COR-L47 (cell line): Measurements from ENCODE around the gene CDK17.

Source experiments
- DNase-seq: peaks from one replicate; lab custom pipeline; 2025; lab: John Stamatoyannopoulos, UW

CDK17 gene

DNA sequence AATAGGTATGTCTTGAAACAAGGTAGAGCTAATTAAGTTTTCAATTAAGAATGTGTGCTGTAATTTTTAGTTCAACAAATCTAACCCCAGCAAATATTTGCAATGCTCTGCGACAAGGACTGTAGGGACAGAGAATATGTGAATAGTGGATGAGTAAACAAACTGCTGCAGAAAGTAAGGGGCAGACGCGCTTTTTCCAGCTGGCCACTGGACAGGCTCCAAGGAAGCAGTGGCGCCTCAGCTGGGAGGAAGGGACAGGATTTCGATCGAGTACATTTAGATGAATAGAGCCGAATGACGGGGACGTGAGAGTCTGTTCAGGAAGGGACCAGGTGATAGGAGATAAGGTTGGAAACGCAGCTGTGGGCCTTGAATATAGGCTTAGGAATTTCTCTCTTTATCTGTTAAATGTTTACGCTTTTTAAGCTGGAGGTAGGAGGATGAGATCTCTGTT is 136.8 kb downstream of the CDK17 start:
- DNase-seq = peak; percentile 60

DNA sequence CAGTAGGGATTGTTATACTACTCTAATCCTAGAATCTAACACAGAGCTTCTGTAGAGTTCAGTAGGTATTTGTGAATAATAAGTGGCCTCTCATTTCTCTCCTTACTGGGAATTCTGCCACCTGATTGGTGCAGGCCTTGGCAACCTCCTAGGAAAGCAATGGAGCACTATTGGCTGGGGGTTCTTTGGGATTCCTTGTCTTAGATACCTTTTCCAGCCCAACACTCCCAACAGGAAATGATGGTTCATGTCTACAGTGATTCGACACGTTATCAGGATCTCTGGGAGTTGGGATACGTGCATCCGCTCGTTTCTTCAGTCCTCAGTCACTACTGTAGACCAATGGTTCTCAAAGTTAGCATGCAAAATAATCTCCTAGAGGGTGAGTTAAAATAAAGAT is 138.7 kb downstream of the CDK17 start:
- no peak for DNase-seq

DNA sequence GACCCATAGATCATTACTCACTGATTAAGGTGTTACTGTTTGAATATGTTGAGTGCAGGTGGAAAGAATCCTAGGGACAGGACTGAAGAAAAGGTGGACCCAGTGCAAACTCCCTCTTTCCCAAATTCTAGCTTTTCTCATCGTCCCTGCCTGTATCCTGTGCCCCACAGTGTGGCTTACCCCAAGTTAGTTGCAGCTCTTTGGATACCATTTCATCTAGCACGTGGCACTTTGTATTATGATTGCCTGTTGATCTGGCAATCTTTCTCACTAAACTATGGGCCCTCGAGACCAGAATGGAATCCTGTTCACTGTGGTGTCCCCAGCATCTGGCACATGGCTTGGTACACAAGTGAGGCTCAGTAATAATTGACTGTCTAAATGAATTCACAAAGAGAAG is 139.6 kb downstream of the CDK17 start:
- DNase-seq = no peak

- no peak for DNase-seq
These were observed 140.0 kb downstream of the CDK17 start for GRCh38 chr12:96260231-96260630.

- peak; percentile 66 for DNase-seq
These were observed 141.9 kb downstream of the CDK17 start for GRCh38 chr12:96258104-96258961.

- DNase-seq = no peak
These were observed 142.6 kb downstream of the CDK17 start for GRCh38 chr12:96257550-96258103.

- no peak for DNase-seq
These were observed 143.4 kb downstream of the CDK17 start for GRCh38 chr12:96256672-96257361.

GRCh38 chr12:96255077-96255476 is 145.2 kb downstream of the CDK17 start:
- no peak for DNase-seq

DNA sequence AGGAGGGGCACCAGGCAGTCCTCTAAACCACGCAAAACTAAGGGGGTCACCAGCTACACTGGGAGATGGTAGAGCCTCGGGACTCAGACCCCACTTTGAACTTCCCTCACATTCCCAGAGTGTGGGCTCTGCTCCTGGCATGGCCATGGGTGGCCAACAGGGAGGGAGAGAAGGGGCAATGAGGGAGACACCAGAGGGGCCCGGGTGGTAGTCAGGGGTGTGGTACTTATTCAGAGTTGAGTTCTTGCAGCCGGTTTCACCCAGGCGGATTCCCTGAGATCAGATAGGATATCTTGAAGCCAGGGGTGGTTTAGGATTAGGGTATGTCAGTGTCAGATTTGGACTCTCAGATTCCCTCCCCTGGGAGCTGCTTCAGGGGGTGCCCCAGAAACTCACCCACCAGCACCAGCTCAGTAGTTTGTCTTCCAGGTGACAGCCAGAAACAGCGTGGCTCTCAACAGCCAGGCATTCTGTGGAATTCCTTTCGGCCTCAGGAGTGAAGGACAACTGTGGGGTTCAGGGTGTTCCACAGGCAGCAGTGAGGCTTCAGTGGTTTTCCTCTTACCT is 150.0 kb downstream of the CDK17 start:
- DNase-seq = no peak

DNA sequence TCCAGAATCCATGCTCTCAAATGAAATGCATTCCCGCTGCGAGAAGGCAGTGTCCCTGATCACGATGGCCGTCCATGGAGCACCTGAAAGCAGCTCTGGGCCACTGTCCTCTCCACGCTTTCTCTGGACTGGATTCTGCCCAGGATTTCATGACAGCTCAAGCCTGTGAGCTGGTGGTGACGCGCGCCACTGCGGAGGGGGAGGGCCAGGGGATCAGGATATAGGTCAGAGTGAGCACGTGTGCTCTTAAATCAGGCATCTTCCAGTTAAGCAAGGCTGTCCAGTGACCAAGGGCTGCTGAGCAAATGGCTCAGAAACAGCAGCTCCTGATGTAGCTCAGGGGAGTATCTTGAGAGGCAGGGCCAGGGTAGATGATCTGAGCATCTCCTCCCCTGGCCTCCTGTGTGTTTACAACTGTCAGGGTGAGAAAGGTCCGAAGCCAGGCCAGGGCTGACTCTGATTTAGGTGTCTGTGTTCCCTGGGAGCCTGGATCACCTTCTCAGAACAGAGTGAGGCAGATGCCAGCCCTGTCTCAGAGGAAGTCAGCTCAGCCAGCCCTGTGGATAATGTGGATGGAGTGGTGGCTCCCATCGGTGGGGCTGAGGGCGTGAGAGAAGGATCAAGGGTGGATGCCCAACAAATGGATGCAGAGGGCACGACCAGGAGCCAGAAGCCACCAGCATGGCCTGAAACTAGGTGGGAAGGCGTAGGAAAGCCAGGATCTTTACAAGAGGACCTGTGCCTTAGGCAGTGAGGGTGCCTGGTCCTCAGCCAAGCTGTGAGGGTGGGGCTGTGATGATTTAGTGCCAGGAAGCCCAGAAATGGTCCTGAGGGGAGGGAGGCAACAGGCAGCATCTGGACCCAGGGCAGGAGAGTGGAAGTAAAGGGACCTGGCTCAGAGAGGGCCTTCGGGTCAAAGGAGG is 150.8 kb downstream of the CDK17 start:
- DNase-seq = no peak

GRCh38 chr12:96248136-96248931 is 151.9 kb downstream of the CDK17 start:
- no peak for DNase-seq

DNA sequence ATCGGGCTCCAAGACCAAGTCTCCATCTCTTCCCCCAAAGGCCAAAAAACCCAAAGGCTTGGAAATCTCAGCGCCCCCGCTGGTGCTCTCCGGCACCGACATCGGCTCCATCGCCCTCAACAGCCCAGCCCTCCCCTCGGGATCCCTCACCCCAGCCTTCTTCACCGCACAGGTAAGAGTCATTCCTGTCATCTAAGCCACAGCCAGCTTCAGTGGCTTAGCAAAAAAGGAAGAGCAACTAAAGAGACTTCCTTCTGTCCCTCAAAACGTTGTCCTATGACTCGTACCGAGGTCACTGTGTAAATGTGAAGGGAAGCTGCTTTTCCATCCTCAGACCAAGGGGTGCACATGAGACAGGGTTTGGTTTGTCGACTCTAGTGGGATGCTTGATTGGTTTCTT is 152.7 kb downstream of the CDK17 start:
- DNase-seq = no peak

- no peak for DNase-seq
These were observed 153.2 kb downstream of the CDK17 start for GRCh38 chr12:96246926-96247505.

DNA sequence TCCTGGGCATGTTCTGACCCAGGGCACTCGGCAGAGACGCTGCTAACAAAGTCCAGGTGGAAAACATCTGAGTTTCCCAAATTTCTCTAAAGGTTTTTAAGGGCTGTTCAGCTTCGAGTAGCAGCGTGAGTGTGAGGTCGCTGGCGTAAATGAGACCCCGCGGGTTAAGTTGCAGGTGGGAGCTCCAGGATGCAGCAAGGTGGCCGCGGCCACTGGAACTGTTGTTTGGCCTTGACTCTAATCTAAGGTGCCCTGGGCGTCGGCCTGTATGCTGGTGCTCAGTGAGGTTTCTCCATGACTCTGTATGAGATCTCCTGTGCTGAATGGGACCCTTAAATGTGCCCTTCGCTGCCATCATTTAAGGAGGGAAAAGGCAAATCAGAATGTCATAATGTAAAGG is 155.4 kb downstream of the CDK17 start:
- DNase-seq = no peak

DNA sequence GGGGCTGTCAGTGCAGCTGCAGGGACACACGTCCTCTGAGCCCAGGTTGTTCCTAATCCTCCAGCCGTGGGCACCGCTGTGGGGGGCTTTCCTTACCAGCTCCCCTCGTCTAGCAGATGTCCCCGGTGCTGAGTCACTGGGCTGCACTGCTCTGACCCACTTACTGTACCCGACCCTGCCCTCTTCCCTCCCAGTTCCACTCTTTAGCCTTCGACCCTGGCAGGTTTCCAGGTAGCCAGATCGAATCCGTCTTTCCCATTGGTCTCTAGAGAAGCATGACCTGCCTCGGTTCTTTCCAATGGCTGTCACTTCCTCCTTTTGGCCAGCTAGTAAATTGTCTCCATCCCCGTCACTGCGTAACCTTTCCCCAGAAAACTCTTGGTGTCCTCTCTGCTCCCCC is 157.6 kb downstream of the CDK17 start:
- no peak for DNase-seq

DNA sequence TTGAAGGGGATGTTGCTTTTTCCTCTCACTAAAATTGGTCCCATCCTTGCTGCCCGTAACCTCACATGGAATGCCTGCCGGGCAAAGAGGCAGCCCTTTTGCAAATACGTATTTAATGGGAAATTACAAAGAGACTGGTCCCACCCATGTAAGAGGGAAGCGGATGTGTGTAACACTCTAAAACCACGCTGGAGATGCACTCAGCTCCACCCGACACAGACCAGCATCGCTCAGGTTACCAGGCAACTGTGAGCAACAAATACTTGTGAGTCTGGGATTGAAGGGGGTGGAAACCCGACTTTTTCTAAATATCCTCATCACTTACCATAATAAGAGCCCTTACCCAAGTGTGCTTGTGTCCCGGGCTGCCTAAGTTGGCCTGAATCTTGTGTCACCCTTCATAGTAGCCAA is 158.4 kb downstream of the CDK17 start:
- DNase-seq = no peak

GRCh38 chr12:96241431-96241830 is 158.8 kb downstream of the CDK17 start:
- no peak for DNase-seq

GRCh38 chr12:96240656-96241055 is 159.6 kb downstream of the CDK17 start:
- DNase-seq = no peak

- DNase-seq = no peak
These were observed 160.3 kb downstream of the CDK17 start for GRCh38 chr12:96239711-96240635.
